GM12875 (cell line): Measurements from ENCODE around the gene SLC35F6.
"Not testable (repeated sequence)": the region's sequence is repeated elsewhere in the genome, so short reads cannot be mapped to it uniquely, and the experiment has no call there.

Source experiments
- H3K4me3 ChIP-seq: one replicate; pipeline ENCODE4 v1.5.1; 2011; ENCODE audit warnings: low read depth, low read length, control low read depth
- CTCF ChIP-seq: IDR thresholded peaks from 2 replicates; pipeline ENCODE4 v1.5.1; 2011; ENCODE audit warnings: low read depth, mild to moderate bottlenecking, control low read depth, inconsistent platforms, low read length, moderate library complexity, borderline replicate concordance; ENCODE audit not compliant: insufficient read depth

The SLC35F6 gene

GRCh38 chr2:26746934-26747333 is 17.1 kb upstream of the SLC35F6 start:
- no peak for TF ChIP-seq CTCF
- no peak overlapping the region for H3K4me3 ChIP-seq

DNA sequence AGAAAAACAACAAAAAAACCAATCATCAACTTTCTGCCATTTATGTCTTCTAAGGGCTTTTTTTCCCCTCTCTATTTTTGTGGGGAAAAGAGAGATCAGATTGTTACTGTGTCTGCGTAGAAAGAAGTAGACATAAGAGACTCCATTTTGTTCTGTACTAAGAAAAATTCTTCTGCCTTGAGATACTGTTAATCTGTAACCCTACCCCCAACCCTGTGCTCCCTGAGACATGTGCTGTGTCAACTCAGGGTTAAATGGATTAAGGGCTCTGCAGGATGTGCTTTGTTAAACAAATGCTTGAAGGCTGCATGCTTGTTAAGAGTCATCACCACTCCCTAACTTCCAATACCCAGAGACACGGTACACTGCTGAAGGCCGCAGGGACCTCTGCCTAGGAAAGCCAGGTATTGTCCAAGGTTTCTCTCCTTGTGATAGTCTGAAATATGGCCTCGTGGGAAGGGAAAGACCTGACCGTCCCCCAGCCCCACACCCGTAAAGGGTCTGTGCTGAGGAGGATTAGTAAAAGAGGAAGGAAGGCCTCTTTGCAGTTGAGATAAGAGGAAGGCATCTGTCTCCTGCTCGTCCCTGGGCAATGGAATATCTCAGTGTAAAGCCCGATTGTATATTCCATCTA is 14.2 kb upstream of the SLC35F6 start:
- H3K4me3 ChIP-seq = not testable (repeated sequence)

GRCh38 chr2:26750467-26750866 is 13.6 kb upstream of the SLC35F6 start:
- not testable (repeated sequence) for H3K4me3 ChIP-seq

- no peak overlapping the region for H3K4me3 ChIP-seq
- no peak for TF ChIP-seq CTCF
Measured at GRCh38 chr2:26752656-26753055, 11.4 kb upstream of the SLC35F6 start.

DNA sequence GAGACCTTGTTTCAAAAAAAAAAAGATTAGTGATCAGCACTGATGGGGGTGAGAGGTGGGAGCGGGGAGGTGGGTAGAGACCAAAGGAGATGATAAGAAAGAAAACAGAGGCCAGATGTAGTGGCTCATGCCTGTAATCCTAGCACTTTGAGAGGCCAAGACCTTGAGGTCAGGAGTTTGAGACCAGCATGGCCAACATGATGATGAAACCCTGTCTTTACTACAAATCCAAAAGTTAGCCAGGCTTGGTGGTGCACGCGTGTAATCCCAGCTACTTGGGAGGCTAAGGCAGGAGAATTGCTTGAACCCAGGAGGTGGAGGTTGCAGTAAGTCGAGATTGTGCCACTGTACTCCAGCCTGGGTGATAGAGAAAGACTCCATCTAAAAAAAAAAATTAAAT is 9.5 kb upstream of the SLC35F6 start:
- TF ChIP-seq CTCF = no peak
- no peak overlapping the region for H3K4me3 ChIP-seq

- H3K4me3 ChIP-seq = no peak overlapping the region
- TF ChIP-seq CTCF = no peak
Measured at GRCh38 chr2:26754972-26755670, 9.0 kb upstream of the SLC35F6 start.

DNA sequence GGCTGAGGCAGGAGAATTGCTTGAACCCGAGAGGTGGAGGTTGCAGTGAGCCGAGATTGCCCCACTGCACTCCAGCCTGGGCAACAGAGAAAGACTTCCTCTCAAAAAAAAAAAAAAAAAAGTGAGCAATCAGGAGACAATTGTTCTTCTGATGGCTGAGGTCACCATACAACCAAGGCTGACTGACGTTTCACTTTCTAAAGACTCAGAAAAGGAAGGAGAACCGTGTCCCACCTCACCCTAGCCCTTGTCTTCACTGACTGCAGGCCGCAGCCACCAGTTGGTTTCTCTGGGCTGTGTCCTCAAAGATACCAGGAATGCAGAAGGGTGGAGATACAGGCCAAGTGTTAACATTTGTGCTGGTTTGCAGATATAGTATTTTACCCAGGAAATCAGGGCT is 7.7 kb upstream of the SLC35F6 start:
- no peak overlapping the region for H3K4me3 ChIP-seq
- no peak for TF ChIP-seq CTCF

DNA sequence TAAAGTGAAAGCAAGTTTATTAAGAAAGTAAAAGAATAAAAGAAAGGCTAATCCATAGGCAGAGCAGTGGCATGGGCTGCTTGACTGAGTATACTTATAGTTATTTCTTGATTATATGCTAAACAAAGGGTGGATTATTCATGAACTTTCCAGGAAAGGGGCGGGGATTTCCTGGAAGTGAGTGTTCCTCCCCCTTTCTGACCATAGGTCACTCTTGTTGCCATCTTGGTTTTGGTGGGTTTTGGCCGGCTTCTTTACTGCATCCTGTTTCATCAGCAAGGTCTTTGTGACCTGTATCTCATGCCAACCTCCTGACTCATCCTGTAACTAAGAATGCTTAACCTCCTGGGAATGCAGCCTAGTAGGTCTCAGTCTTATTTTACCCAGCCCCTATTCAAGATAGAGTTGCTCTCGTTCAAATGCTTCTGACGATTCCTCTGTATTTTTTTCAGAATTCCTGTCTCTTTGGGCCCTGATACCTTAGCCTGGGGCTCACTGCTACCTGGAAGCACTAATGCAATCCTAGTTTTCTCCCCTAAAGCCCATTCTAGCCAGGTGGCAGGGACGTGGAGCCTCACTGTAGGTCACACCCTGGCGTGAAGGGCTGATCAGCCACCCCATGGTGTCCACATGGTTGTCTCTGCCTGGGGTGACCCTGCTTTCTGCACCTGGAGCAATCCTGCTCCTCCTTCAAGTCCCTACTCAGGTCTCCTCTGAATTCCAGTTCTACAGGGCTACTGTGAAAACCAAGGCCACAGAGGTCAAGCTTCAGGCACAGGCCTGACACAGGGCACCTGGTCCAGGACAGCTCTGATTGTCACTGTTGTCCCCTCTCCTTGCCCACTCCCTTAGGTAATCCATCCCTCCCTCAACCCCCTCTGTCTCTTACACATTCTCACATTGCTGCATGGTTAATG is 6.0 kb upstream of the SLC35F6 start:
- no peak overlapping the region for H3K4me3 ChIP-seq
- TF ChIP-seq CTCF = no peak
